Measurements from ENCODE around the gene PDCD2L. TPM values are rescaled to one million over a fixed set of nuclear protein-coding genes. Genes with fewer than 3 reads are reported as not detected.

The PDCD2L gene
- total and polyA plus RNA-seq, 4 donors: 7.5 to 11.8 (median 10.8) TPM

GRCh38 chr19:34431681-34432402, 27.6 kb downstream of the PDCD2L start:
- Histone ChIP-seq H3K4me1 (ENCODE audit: control insufficient read depth in 5 of 5, insufficient read depth in 5 of 5, low read length in 5 of 5) (peaks cover 6 to 24% (median 10%) of the 10 kb centered on the region in 5 donors), H3K27me3 (ENCODE audit: control insufficient read depth in 3 of 3, insufficient read depth in 3 of 3, low read length in 2 of 3) (no peaks in the 10 kb centered on the region), H3K4me3 (no peak overlapping the region), H3K36me3 (ENCODE audit: control insufficient read depth in 4 of 4, insufficient read depth in 4 of 4, low read length in 4 of 4) (peaks cover 15 to 22% (median 18%) of the 10 kb centered on the region in 4 donors), H3K27ac (ENCODE audit: low read depth in 1 of 2, low read length in 1 of 2) (no peak overlapping the region), H3K9me3 (ENCODE audit: control insufficient read depth in 4 of 4, insufficient read depth in 3 of 4, low read length in 3 of 4) (no peaks in the 10 kb centered on the region), H3K9ac (ENCODE audit: insufficient read depth in 1 of 2, low read length in 2 of 2) (no peak overlapping the region)
- ATAC-seq (ENCODE audit: insufficient read depth, low FRiP score) (no peak), DNase-seq (no peak)
- TF ChIP-seq CTCF (IDR thresholded peaks at IDR 0.05; ENCODE audit: control extremely low read depth, extremely low read depth): no peak
- 68 to 75% methylated on average over 2 of the region's 2 CpGs for WGBS, 2 donors

- ATAC-seq (ENCODE audit: insufficient read depth, low FRiP score): no peak
These were observed 28.6 kb downstream of the PDCD2L start for GRCh38 chr19:34432797-34433196.

GRCh38 chr19:34436716-34437115, 32.5 kb downstream of the PDCD2L start:
- no peak for DNase-seq
- no peak for TF ChIP-seq CTCF (IDR thresholded peaks at IDR 0.05; ENCODE audit: control extremely low read depth, extremely low read depth)
- 89 to 92% methylated on average over 3 of the region's 3 CpGs for WGBS, 2 donors

More at GRCh38 chr19:34432797-34433196, 28.6 kb downstream of the PDCD2L start:
- Histone ChIP-seq H3K27me3 (ENCODE audit: control insufficient read depth in 3 of 3, insufficient read depth in 3 of 3, low read length in 2 of 3) (no peaks in the 10 kb centered on the region), H3K27ac (ENCODE audit: low read depth in 1 of 2, low read length in 1 of 2) (no peak overlapping the region), H3K4me1 (ENCODE audit: control insufficient read depth in 5 of 5, insufficient read depth in 5 of 5, low read length in 5 of 5) (peaks cover 6 to 21% (median 9%) of the 10 kb centered on the region in 5 donors), H3K9ac (ENCODE audit: insufficient read depth in 1 of 2, low read length in 2 of 2) (no peak overlapping the region), H3K4me3 (no peak overlapping the region), H3K9me3 (ENCODE audit: control insufficient read depth in 4 of 4, insufficient read depth in 3 of 4, low read length in 3 of 4) (no peaks in the 10 kb centered on the region), H3K36me3 (ENCODE audit: control insufficient read depth in 4 of 4, insufficient read depth in 4 of 4, low read length in 4 of 4) (peaks cover 19 to 25% (median 21%) of the 10 kb centered on the region in 4 donors)
- 82 to 92% methylated on average over 5 of the region's 5 CpGs for WGBS, 2 donors
- no peak for TF ChIP-seq CTCF (IDR thresholded peaks at IDR 0.05; ENCODE audit: control extremely low read depth, extremely low read depth)
- DNase-seq: peak in 1 of 3 donors; percentile 15

More at GRCh38 chr19:34436716-34437115, 32.5 kb downstream of the PDCD2L start:
- H3K36me3 ChIP-seq (ENCODE audit: control insufficient read depth in 4 of 4, insufficient read depth in 4 of 4, low read length in 4 of 4): peaks cover 26 to 40% (median 33%) of the 10 kb centered on the region in 4 donors
- H3K4me3 ChIP-seq: no peak overlapping the region
- no peak overlapping the region for H3K9ac ChIP-seq (ENCODE audit: insufficient read depth in 1 of 2, low read length in 2 of 2)
- no peaks in the 10 kb centered on the region for H3K9me3 ChIP-seq (ENCODE audit: control insufficient read depth in 4 of 4, insufficient read depth in 3 of 4, low read length in 3 of 4)
- H3K4me1 ChIP-seq (ENCODE audit: control insufficient read depth in 5 of 5, insufficient read depth in 5 of 5, low read length in 5 of 5): peaks cover 0 to 3% (median 0%) of the 10 kb centered on the region in 5 donors
- ATAC-seq (ENCODE audit: insufficient read depth, low FRiP score): no peak
- no peaks in the 10 kb centered on the region for H3K27me3 ChIP-seq (ENCODE audit: control insufficient read depth in 3 of 3, insufficient read depth in 3 of 3, low read length in 2 of 3)
- H3K27ac ChIP-seq (ENCODE audit: low read depth in 1 of 2, low read length in 1 of 2): no peak overlapping the region
